Activated CD8-positive, alpha-beta memory T cell treated with anti-CD3 and anti-CD28 coated beads, Interleukin-2, amount 50 U/mL, for 48 hours (primary cell): ENCODE results near the gene CDIP1.

Experiments used
- DNase-seq: peaks from one replicate; pipeline ENCODE4 v3.0.0-alpha.2; 2020

The CDIP1 gene

DNA sequence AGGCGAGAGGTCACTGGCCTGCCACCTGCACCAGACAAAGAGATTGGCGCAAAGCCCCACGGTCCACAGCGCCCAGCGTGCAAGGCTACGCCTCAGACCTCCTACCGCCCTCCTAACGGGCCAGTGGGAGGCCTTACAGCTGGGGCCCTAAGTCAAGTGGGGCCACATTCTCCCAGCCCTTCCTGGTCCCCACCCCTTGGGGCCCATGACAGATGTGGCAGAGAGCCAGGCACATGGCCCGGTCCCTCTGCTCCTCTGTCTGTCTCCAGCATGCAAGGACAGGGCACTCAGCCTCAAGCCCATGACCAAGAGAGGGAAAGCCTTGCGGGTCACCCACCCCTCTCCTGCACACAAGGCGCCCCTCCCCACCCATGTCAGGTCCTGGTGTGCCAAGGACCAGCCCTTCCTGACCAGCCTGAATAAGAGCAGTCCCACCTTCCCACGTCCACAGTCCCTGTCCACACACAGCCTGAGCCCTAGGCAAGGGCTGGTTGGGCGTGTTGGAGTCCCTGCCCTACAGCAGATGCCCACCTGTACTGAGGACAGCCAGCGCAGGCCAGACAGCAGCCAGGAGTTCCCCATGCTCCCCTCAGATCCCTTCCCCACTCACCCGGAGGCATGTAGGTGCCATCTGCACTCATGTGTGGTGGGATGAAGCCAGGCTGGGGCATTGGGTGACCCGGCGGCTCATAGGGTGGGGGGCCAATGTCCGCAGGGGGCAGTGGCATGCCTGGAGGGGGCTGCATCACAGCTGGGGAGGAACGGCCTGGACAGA is 25.3 kb downstream of the CDIP1 start:
- no peak for DNase-seq

GRCh38 chr16:4512473-4512872 is 26.1 kb downstream of the CDIP1 start:
- no peak for DNase-seq

GRCh38 chr16:4511441-4512082 is 27.0 kb downstream of the CDIP1 start:
- no peak for DNase-seq

- no peak for DNase-seq
These were observed 27.7 kb downstream of the CDIP1 start for GRCh38 chr16:4510747-4511426.

DNA sequence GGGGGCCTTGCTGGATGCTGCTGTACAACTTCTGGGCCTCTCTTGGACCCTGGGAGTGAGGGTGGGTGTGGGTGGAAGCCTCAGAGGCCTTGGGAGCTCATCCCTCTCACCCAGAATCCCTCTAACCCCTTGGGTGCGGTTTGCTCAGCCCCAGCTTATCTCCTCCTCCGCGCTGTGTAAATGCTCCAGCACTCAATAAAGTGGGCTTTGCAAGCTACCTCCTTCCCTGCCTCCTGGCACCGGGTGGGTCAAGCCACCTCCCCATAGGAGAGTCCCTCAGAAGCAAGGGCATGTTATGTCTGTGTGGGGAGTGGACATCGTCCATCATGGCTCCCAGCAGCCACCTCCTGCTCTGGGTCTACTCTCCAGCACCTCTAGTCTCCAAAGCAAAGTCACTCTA is 28.4 kb downstream of the CDIP1 start:
- DNase-seq: no peak

DNA sequence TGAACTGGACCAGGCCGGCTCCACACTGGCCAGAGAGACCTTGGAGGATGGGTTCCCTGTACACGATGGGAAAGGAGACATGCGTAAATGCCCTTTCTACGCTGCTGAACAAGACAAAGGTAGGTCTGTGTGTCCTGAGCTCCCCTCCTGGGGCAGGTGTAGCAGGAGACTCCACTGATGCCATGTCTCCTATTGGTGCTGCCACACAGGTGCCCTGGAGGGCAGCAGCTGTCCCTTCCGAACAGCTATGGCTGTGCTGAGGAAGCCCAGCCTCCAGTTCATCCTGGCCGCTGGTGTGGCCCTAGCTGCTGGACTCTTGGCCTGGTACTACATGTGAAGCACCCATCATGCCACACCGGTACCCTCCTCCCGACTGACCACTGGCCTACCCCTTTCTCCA is 29.2 kb downstream of the CDIP1 start:
- no peak for DNase-seq

GRCh38 chr16:4508806-4509205 is 29.8 kb downstream of the CDIP1 start:
- DNase-seq: no peak

GRCh38 chr16:4507588-4508345 is 30.8 kb downstream of the CDIP1 start:
- DNase-seq: no peak

GRCh38 chr16:4506450-4506849 is 32.1 kb downstream of the CDIP1 start:
- DNase-seq: no peak

DNA sequence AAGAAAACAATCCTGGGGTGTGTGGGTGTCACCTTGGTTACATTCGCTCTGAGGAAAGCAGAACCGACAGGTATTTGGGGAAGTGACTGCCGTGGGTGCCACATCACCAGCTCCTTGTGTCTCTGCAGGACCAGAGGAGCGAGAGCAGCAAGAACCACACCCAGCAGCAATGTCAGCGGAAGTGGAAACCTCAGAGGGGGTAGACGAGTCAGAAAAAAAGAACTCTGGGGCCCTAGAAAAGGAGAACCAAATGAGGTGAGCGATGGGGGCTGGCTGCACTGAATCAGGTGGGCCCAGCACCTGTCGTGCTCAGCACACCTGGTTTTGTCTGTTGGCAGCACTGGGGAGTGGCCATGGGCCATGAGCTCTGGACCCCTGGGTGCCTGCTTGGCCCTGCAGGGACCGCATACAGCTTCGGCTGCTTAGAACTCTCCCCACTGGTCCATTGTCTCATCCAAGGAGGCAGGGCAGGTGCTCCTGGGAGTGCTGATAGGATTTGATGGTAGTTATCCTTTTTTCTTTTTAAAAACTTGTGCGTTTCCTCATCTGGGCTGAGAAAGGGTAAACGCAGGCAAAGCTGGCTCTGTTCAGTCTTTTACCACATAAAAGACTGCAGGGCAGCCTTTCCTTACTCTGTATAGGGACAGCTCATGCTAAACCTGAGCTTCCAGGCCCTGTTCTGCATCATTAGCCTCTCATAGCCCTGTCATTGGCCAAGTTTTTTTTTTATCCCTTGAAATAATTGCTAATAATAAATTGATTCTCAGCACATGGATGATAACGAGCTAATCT is 33.0 kb downstream of the CDIP1 start:
- peak; percentile 73 for DNase-seq

GRCh38 chr16:4501071-4501478 is 37.5 kb downstream of the CDIP1 start:
- DNase-seq: no peak

DNA sequence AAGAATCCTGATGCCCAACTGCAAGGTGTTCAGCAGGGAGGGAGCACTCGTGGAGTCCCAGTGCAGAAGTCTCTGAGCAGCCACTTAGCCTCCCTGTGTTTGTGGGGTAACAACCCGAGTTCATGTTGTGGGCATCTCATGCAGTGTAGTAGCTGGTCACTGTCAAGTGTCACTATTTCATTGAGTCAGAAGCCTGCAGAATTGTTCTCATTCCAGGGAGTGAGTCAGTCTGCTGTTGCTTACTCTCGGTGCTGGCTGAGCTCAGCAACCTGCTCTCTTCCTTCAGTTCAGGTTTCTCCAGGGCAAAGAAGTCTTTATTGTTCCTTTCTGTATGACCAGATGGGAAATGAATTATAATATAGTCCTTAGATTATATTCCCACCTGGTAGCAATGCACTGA is 38.3 kb downstream of the CDIP1 start:
- DNase-seq: no peak

DNA sequence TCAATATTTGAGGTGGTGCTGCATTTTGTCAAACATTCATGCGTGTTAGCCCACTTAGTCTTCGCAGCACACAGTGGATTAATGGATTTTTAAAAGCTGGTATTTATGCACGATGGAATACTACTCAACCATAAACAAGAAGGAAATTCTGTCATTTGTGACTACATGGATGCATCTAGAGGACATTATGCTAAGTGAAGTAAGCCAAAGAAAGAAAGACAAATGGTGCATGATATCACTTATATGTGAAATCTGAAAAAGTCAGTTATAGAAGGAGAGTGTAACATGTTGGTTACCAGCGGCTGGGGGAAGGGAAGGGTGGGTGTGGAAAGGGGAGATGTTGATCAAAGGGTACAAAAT is 39.4 kb downstream of the CDIP1 start:
- DNase-seq: no peak

DNA sequence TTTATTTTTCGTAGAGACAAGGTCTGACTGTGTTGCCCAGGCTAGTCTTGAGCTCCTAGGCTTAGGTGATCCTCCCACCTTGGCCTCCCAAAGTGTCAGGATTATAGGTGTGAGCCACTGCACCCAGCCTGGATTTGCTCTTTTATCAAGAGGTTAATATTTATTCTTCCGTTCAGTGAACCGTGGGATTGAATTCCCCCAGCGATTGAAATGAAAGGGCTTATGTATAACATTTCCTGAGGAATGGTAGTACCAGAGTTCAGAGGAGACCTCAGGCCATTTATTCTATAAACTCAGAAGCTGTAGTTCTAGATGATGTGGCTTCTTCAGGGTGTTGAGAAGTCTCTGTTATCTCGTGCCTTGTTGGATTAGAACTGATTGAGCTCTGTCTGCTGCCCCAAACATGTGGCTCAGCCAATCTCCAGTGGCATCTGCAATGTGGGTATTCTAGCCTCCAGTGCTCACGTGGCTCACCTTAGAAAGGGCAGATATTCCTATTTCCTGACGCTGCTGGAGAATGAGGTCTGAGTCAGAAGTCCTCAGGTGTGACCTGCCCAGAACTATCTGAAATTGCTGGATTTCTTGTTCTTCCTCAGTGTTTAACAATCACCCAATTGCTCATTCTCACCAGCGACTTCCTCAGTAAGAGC is 39.9 kb downstream of the CDIP1 start:
- DNase-seq: no peak

GRCh38 chr16:4496305-4496704 is 42.3 kb downstream of the CDIP1 start:
- DNase-seq: no peak

- no peak for DNase-seq
These were observed 42.8 kb downstream of the CDIP1 start for GRCh38 chr16:4495766-4496165.

DNA sequence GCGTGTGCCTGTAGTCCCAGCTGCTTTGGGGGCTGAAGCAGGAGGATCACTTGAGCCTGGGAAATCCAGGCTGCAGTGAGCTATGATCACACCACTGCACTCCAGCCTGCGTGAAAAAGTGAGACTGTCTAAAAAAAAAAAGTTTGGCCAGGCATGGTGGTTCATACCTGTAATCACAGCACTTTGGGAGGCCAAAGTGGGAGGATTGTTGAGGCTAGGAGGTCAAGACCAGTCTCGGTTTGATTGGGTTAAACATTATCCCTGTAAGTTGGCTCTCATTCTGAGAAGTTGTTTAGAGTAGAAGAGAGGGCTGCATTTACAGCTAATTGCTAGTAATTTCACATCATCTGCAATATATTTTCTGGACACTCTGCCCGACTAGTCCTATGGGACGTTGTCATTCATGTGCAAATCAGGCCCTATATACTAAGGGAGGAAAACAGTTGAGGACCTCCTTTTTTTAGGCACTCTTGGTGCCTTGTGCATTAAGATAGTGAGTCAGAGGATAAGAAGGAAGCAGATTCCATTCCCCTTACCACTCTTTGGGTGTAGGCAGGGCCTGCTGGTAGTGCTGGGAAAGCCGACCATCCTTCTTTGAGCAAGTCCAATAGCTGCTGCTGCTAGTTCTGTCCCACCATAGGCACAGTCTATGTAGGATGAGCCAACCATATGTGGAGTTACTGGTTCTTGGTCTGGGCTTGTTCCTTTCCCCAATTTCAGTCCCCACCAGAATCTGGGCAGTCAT is 43.7 kb downstream of the CDIP1 start:
- DNase-seq: no peak

DNA sequence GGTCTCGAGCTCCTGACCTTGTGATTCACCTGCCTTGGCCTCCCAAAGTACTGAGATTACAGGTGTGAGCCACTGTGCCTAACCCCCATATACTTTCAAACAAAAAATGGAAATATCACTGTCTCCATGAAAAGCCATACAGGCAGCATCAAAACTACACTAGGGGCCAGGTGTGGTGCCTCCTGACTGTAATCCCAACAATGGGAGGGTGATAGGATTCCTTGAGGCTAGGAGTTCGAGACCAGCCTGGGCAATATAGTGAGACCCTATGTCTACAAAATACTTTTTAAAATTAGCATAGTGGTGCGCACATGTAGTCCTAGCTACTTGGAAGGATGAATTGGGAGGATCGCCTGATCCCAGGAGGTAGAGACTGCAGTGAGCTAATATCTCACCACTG is 46.7 kb downstream of the CDIP1 start:
- no peak for DNase-seq

DNA sequence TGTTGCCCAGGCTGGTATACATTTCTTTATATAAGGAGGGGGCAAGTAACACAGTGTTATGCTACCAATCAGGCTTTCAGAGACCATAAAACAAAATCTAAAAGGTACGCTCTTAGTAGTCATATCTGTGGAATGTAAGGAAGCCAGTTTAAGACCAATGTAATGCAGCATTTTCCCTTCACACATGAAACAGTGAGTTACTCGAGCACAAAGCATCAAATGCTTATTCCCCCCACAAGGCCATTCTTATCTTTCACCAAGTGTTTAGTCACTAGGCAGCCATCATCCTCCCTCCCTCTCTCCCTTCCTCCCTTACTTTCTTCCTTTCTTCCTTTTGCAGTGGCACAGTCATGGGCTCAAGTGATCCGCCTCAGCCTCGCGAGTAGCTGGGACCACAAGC is 49.5 kb downstream of the CDIP1 start:
- DNase-seq: no peak

DNA sequence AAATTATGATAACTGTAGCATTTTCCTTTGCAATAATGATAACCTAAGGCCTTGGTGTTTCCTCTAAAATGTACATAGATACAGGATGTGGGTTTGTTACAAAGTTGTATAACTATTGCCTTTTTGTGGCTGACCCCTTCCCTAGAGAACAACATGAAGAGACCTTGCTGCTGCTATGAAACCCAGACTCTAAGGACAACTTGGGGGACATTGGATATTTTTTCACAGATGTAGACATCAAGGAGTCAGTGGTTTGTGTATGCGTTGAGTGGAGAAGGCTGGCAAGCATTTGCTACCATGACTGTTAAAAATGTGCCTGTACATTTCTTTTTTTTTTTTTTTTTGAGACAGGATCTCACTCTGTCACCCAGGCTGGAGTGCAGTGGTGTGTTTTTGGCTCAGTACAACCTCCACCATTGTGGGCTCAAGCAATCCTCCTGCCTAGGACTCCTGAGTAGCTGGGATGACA is 50.0 kb downstream of the CDIP1 start:
- DNase-seq: no peak

DNA sequence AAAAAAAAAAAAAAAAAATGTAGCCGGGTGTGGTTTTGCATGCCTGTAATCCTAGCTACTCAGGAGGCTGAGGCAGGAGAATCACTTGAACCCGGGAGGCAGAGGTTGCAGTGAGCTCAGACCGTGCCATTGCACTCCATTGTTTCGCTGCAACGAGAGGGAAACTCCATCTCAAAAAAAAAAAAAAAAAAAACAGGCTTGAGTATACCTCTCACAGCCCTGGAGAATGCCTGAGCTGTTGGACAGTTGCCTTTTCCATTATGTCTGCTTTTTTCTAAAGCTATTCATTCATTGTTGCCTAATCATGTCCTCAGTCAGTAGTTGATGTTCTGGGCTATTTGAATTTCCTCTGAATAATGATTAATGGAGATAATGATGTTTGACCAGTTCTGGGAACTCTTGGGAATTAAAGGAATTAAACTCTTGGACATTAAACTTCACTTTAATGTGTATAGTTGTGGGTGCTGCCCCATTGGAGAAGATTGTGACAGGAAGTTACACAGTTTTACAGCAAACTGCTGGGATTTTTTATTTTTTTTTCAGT is 50.5 kb downstream of the CDIP1 start:
- DNase-seq: no peak
